SK-N-SH (cell line): Measurements from ENCODE around the gene CCNY. TPM values are rescaled to one million over a fixed set of nuclear protein-coding genes. Genes with fewer than 3 reads are reported as not detected.

ENCODE experiments used
- CTCF ChIA-PET: fragments of 300-600, 350-600 bp; formaldehyde crosslinking; extraction: SDS; loops from one replicate; lab custom pipeline; 2021; lab: Yijun Ruan, JAX
- POLR2A ChIA-PET: fragments of 350-600 bp; sonication (Branson Sonifier 250); formaldehyde crosslinking; extraction: SDS; loops from one replicate; lab custom pipeline; 2020; ENCODE audit warnings: antibody characterized with exemption, inconsistent platforms; lab: Yijun Ruan, JAX
- DNase-seq: peaks from one replicate; pipeline ENCODE4 v3.0.0; 2012
- H2AFZ ChIP-seq: fragments of 200-600 bp; sonication (generic); 2 replicates; pipeline ENCODE4 v1.8.1; 2016; ENCODE audit warnings: antibody characterized with exemption, mild to moderate bottlenecking, low read depth
- H3F3A ChIP-seq: fragments of 200-600 bp; sonication (generic); replicated peaks from 2 replicates; pipeline ENCODE3; 2016; ENCODE audit warnings: antibody characterized with exemption, mild to moderate bottlenecking; ENCODE audit not compliant: insufficient read depth
- H3K27ac ChIP-seq, 2 experiments: fragments of 200-500 bp in 1 of 2; fragments of 200-600 bp in 1 of 2; sonication (Bioruptor generic) in 1 of 2; sonication (generic), shearing (Covaris generic) in 1 of 2; 2 replicates each; pipeline versions ENCODE4 v1.5.1 to v1.6.1; 2014 to 2016; ENCODE audit warnings: low read depth in 2 of 2, inconsistent platforms in 1 of 2, low read length in 1 of 2, mild to moderate bottlenecking in 1 of 2, mixed read lengths in 1 of 2
- H3K27me3 ChIP-seq: fragments of 200-600 bp; sonication (generic), shearing (Covaris generic); 2 replicates; pipeline ENCODE4 v1.6.1; 2016; ENCODE audit warnings: mixed run types; ENCODE audit not compliant: insufficient read depth
- H3K36me3 ChIP-seq, 2 experiments: fragments of 200-500 bp in 1 of 2; fragments of 200-600 bp in 1 of 2; sonication (Bioruptor generic) in 1 of 2; sonication (generic) in 1 of 2; replicated peaks in 1 of 2; 2 replicates each; pipeline versions ENCODE3 to v1.5.1; 2014 to 2016; ENCODE audit warnings: low read length in 1 of 2, mild to moderate bottlenecking in 1 of 2; ENCODE audit not compliant: insufficient read depth in 2 of 2, control insufficient read depth in 1 of 2
- H3K4me1 ChIP-seq, 2 experiments: fragments of 200-500 bp in 1 of 2; fragments of 200-600 bp in 1 of 2; sonication (Bioruptor generic) in 1 of 2; sonication (generic), shearing (Covaris generic) in 1 of 2; 2 replicates each; pipeline versions ENCODE4 v1.5.1 to v1.6.1; 2014 to 2016; ENCODE audit warnings: low read depth in 1 of 2, low read length in 1 of 2, mixed run types in 1 of 2; ENCODE audit not compliant: insufficient read depth in 2 of 2, control insufficient read depth in 1 of 2
- H3K4me2 ChIP-seq: fragments of 200-600 bp; sonication (generic), shearing (Covaris generic); 2 replicates; pipeline ENCODE4 v1.6.1; 2017; ENCODE audit warnings: mixed run types
- H3K4me3 ChIP-seq, 2 experiments: fragments of 200-500 bp in 1 of 2; fragments of 200-600 bp in 1 of 2; sonication (Bioruptor generic) in 1 of 2; sonication (generic), shearing (Covaris generic) in 1 of 2; 2 replicates each; pipeline versions ENCODE4 v1.5.1 to v1.8.1; 2014 to 2016; ENCODE audit warnings: low read depth in 2 of 2, inconsistent platforms in 1 of 2, low read length in 1 of 2, mild to moderate bottlenecking in 1 of 2, mixed read lengths in 1 of 2, moderate library complexity in 1 of 2
- H3K79me2 ChIP-seq: fragments of 200-600 bp; sonication (generic); 2 replicates; pipeline ENCODE4 v1.8.1; 2017; ENCODE audit warnings: mild to moderate bottlenecking; ENCODE audit not compliant: insufficient read depth
- H3K9ac ChIP-seq: fragments of 200-600 bp; sonication (generic); 2 replicates; pipeline ENCODE4 v1.6.1; 2017; ENCODE audit warnings: mixed run types
- H3K9me2 ChIP-seq: fragments of 200-600 bp; sonication (generic); 2 replicates; pipeline ENCODE4 v1.6.1; 2017; ENCODE audit warnings: mixed run types
- H3K9me3 ChIP-seq: fragments of 200-600 bp; sonication (generic); 2 replicates; pipeline ENCODE4 v1.6.1; 2017; ENCODE audit warnings: mixed run types, mild to moderate bottlenecking, moderate library complexity
- H4K20me1 ChIP-seq: fragments of 200-600 bp; sonication (generic); 2 replicates; pipeline ENCODE4 v1.6.1; 2017; ENCODE audit warnings: mild to moderate bottlenecking, mixed run types; ENCODE audit not compliant: insufficient read depth
- ELF1 ChIP-seq: IDR thresholded peaks from 2 replicates; pipeline ENCODE4 v1.4.0; 2012
- EP300 ChIP-seq, 2 experiments: IDR thresholded peaks; 2 replicates each; pipeline versions ENCODE4 v1.4.0 to v1.6.1; 2012; ENCODE audit warnings: borderline replicate concordance in 1 of 2, low read depth in 1 of 2, low read length in 1 of 2
- GABPA ChIP-seq: IDR thresholded peaks from 2 replicates; pipeline ENCODE4 v1.4.0; 2012; ENCODE audit warnings: low read depth, mild to moderate bottlenecking
- JUND ChIP-seq: IDR thresholded peaks from 2 replicates; pipeline ENCODE4 v1.4.0; 2012
- MEF2A ChIP-seq: IDR thresholded peaks from 2 replicates; pipeline ENCODE4 v1.4.0; 2012; ENCODE audit warnings: low read depth, borderline replicate concordance
- MXI1 ChIP-seq: IDR thresholded peaks from 2 replicates; pipeline ENCODE4 v1.6.1; 2012; ENCODE audit warnings: mild to moderate bottlenecking, low read depth, low read length, improper control_type of control experiment
- NFIC ChIP-seq: IDR thresholded peaks from 2 replicates; pipeline ENCODE4 v1.4.0; 2012; ENCODE audit warnings: borderline replicate concordance
- RFX5 ChIP-seq: IDR thresholded peaks from 2 replicates; pipeline ENCODE4 v1.6.1; 2012; ENCODE audit warnings: mild to moderate bottlenecking, improper control_type of control experiment, low read length
- RXRA ChIP-seq: IDR thresholded peaks from 2 replicates; pipeline ENCODE4 v1.4.0; 2012; ENCODE audit warnings: low read depth, mild to moderate bottlenecking, borderline replicate concordance
- TEAD4 ChIP-seq: IDR thresholded peaks from 2 replicates; pipeline ENCODE4 v1.4.0; 2012; ENCODE audit warnings: mild to moderate bottlenecking, borderline replicate concordance; ENCODE audit not compliant: insufficient read depth
- WGBS: methylation state at CpG from one replicate; pipeline ENCODE4 v1.1.6; 2017; ENCODE audit warnings: low lambda C conversion rate; 5-methylcytosine and 5-hydroxymethylcytosine counted together
- polyA plus RNA-seq, 3 experiments: library from polyadenylated mRNA; depleted of rRNA; stranded (reverse); fragments of >200 nt; gene quantifications; 2 replicates each; pipeline ENCODE4 v1.2.3, GENCODE V29; 2012
- TF ChIP-seq, protein P1 (sequence below): IDR thresholded peaks from 2 replicates; pipeline ENCODE4 v1.4.0; 2012; ENCODE audit warnings: low read depth
- TF ChIP-seq, protein P2 (sequence below): fragments of 200-600 bp; sonication (generic); IDR thresholded peaks from 2 replicates; pipeline ENCODE4 v1.6.1; 2017; ENCODE audit warnings: antibody characterized with exemption, mild to moderate bottlenecking, moderate library complexity

Gene CCNY
- polyA plus RNA-seq, 1 of the 3 experiments (the other 2 are of a cell fraction), result 29.4 TPM

DNA sequence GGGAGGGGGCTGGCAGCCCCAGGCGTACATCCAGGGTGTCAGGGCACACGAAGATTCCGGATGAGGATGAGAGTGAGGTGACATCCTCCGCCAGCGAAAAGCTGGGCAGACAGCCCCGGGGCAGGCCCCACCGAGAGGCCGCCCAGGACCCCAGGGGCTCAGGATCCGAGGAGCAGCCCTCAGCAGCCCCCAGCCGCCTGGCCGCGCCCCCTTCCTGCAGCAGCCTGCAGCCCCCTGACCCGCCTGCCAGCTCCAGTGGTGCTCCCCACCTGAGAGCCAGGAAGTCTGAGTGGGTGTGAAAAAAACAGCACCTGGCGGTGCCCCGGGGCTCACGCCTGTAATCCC, 272.0 kb downstream of the CCNY start:
- no peak overlapping the region; the same call in 1 of the 2 replicates for H3K9ac ChIP-seq
- no peaks in the 10 kb centered on the region for H3K79me2 ChIP-seq
- ChIA-PET CTCF (no interaction called here), POLR2A (no interaction called here)
- peak overlapping the region in 1 of 2 experiments; percentile 46; a peak in 2 of 4 replicates for H3K4me3 ChIP-seq
- peaks cover 0 to 9% of the 10 kb centered on the region in 2 experiments; a peak in 1 of 4 replicates for H3K4me1 ChIP-seq
- no peaks in the 10 kb centered on the region for H3K36me3 ChIP-seq
- H3K27ac ChIP-seq, result no peak overlapping the region
- no peaks in the 10 kb centered on the region for H3K9me2 ChIP-seq
- H2AFZ ChIP-seq, result peak overlapping the region; percentile 65; the same call in 1 of the 2 replicates
- H3K27me3 ChIP-seq, result peaks cover 6% of the 10 kb centered on the region
- H3K4me2 ChIP-seq, result peak overlapping the region; percentile 70
- no peak for DNase-seq
- 66% methylated on average over 5 of the region's 16 CpGs for WGBS
- TF ChIP-seq MXI1, result no peak
- TF ChIP-seq MEF2A, result no peak
- no peak for TF ChIP-seq RXRA
- no peak for TF ChIP-seq TEAD4
- TF ChIP-seq, protein P1, sequence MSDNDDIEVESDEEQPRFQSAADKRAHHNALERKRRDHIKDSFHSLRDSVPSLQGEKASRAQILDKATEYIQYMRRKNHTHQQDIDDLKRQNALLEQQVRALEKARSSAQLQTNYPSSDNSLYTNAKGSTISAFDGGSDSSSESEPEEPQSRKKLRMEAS, result no peak
- TF ChIP-seq RFX5, result no peak
- TF ChIP-seq NFIC, result no peak
- TF ChIP-seq ELF1, result no peak
- no peaks in the 10 kb centered on the region for H3F3A ChIP-seq
- H3K9me3 ChIP-seq, result no peaks in the 10 kb centered on the region
- H4K20me1 ChIP-seq, result no peaks in the 10 kb centered on the region

DNA sequence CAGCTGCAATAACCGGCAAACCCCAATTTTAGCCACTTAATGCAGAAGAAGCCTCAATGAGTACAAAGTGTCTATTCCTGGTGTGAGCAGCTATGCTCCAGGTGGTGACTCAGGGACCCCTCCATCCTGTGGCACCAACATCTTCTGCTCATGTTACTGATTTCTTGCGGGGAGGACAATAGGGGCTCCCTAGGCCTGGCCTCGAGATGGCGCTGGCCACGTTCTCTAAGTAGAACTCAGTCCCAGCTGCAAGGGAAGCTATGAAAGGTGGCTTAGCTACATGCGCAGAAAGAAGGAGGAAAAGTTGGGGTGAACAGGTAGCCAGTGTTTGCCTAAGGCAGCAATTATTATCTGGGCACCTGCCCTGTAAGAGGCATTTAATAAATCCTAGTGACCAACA, 275.4 kb downstream of the CCNY start:
- WGBS, result 60% methylated on average over 6 of the region's 6 CpGs
- no peak for DNase-seq
- no peak overlapping the region for H3K9ac ChIP-seq
- ChIA-PET POLR2A (no interaction called here), CTCF (interaction anchor here (0.9 to 1.4 kb wide), 3 partner anchors 22 to 25 kb away, joined by 3 to 6 read pairs (median 5); no protein-coding TSS in a partner anchor)
- H3K4me3 ChIP-seq, result no peak overlapping the region
- no peaks in the 10 kb centered on the region for H4K20me1 ChIP-seq
- H3K27me3 ChIP-seq, result peaks cover 13% of the 10 kb centered on the region
- H3K4me2 ChIP-seq, result no peak overlapping the region
- peaks cover 0 to 9% of the 10 kb centered on the region in 2 experiments; a peak in 1 of 4 replicates for H3K4me1 ChIP-seq
- TF ChIP-seq EP300 (IDR thresholded peaks at IDR 0.05; ENCODE audit: borderline replicate concordance in 1 of 2, low read depth in 1 of 2, low read length in 1 of 2), result no peak
- TF ChIP-seq, protein P2, sequence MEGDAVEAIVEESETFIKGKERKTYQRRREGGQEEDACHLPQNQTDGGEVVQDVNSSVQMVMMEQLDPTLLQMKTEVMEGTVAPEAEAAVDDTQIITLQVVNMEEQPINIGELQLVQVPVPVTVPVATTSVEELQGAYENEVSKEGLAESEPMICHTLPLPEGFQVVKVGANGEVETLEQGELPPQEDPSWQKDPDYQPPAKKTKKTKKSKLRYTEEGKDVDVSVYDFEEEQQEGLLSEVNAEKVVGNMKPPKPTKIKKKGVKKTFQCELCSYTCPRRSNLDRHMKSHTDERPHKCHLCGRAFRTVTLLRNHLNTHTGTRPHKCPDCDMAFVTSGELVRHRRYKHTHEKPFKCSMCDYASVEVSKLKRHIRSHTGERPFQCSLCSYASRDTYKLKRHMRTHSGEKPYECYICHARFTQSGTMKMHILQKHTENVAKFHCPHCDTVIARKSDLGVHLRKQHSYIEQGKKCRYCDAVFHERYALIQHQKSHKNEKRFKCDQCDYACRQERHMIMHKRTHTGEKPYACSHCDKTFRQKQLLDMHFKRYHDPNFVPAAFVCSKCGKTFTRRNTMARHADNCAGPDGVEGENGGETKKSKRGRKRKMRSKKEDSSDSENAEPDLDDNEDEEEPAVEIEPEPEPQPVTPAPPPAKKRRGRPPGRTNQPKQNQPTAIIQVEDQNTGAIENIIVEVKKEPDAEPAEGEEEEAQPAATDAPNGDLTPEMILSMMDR, result 0 out of 2 replicates have a peak, but pooled peaks have one; percentile 14
- no peak for TF ChIP-seq JUND
- TF ChIP-seq RXRA, result no peak
- no peak for TF ChIP-seq GABPA
- no peaks in the 10 kb centered on the region for H3K79me2 ChIP-seq
- H3K9me2 ChIP-seq, result no peaks in the 10 kb centered on the region
- H3F3A ChIP-seq, result no peaks in the 10 kb centered on the region
- H3K27ac ChIP-seq, result no peak overlapping the region
- no peaks in the 10 kb centered on the region for H3K9me3 ChIP-seq
- no peaks in the 10 kb centered on the region for H3K36me3 ChIP-seq
- no peak overlapping the region for H2AFZ ChIP-seq
